Neuronal stem cell (in vitro differentiated cells): ENCODE data around the gene HCLS1.
"Not testable (repeated sequence)": the region's sequence is repeated elsewhere in the genome, so short reads cannot be mapped to it uniquely, and the experiment has no call there.

ENCODE experiments used
- DNase-seq: peaks from one replicate; pipeline ENCODE4 v3.0.0-alpha.2; 2013; ENCODE audit warnings: low spot score
- H2AFZ ChIP-seq: one replicate; pipeline ENCODE4 v1.6.1; 2013; ENCODE audit warnings: mild to moderate bottlenecking, low read length, inconsistent platforms
- H2AK5ac ChIP-seq: 2 replicates; pipeline ENCODE4 v1.6.1; 2013; ENCODE audit warnings: low read depth, mild to moderate bottlenecking, inconsistent platforms, low read length, moderate library complexity, mixed read lengths
- H2BK120ac ChIP-seq: 2 replicates; pipeline ENCODE4 v1.6.1; 2013; ENCODE audit warnings: low read depth, mild to moderate bottlenecking, inconsistent platforms, low read length, moderate library complexity, mixed read lengths
- H2BK12ac ChIP-seq: one replicate; pipeline ENCODE4 v1.6.1; 2013; ENCODE audit warnings: low read length, inconsistent platforms
- H2BK15ac ChIP-seq: 2 replicates; pipeline ENCODE4 v1.6.1; 2013; ENCODE audit warnings: mild to moderate bottlenecking, low read length, inconsistent platforms, mixed read lengths
- H2BK5ac ChIP-seq: one replicate; pipeline ENCODE4 v1.6.1; 2013; ENCODE audit warnings: inconsistent platforms, mild to moderate bottlenecking, low read length, moderate library complexity
- H3K14ac ChIP-seq: one replicate; pipeline ENCODE4 v1.6.1; 2013; ENCODE audit warnings: low read length, inconsistent platforms
- H3K18ac ChIP-seq: 2 replicates; pipeline ENCODE4 v1.6.1; 2013; ENCODE audit warnings: low read length, inconsistent platforms
- H3K23ac ChIP-seq: 2 replicates; pipeline ENCODE4 v1.6.1; 2013; ENCODE audit warnings: low read depth, mild to moderate bottlenecking, mixed read lengths, low read length, inconsistent platforms; ENCODE audit not compliant: poor library complexity
- H3K27ac ChIP-seq: replicated peaks from 3 replicates; pipeline ENCODE4 v1.5.1; 2013; ENCODE audit warnings: low read length, inconsistent platforms
- H3K27me3 ChIP-seq, 3 experiments: 2 replicates each; pipeline ENCODE4 v1.6.1; 2013; ENCODE audit warnings: low read length in 3 of 3, mild to moderate bottlenecking in 2 of 3, inconsistent platforms in 1 of 3, low read depth in 1 of 3, mixed read lengths in 1 of 3, moderate library complexity in 1 of 3; ENCODE audit not compliant: control insufficient read depth in 3 of 3, insufficient read depth in 3 of 3
- H3K36me3 ChIP-seq, 2 donors: replicated peaks in 1 of 2; 2 replicates each; pipeline ENCODE4 v1.6.1; 2013; ENCODE audit warnings: low read length in 2 of 2; ENCODE audit not compliant: control insufficient read depth in 2 of 2, insufficient read depth in 2 of 2
- H3K4ac ChIP-seq: 2 replicates; pipeline ENCODE4 v1.6.1; 2013; ENCODE audit warnings: inconsistent platforms, mild to moderate bottlenecking, low read length, moderate library complexity
- H3K4me1 ChIP-seq, 2 donors: 1 replicate in 1 of 2; 2 replicates in 1 of 2; pipeline ENCODE4 v1.6.1; 2013; ENCODE audit warnings: low read length in 2 of 2, low read depth in 1 of 2; ENCODE audit not compliant: control insufficient read depth in 2 of 2, insufficient read depth in 1 of 2
- H3K4me2 ChIP-seq: one replicate; pipeline ENCODE4 v1.6.1; 2013; ENCODE audit warnings: mild to moderate bottlenecking, low read length, inconsistent platforms; ENCODE audit not compliant: insufficient read depth, poor library complexity, severe bottlenecking
- H3K4me3 ChIP-seq, 2 donors: 2 replicates each; pipeline ENCODE4 v1.5.1; 2013; ENCODE audit warnings: low read length in 2 of 2, mild to moderate bottlenecking in 2 of 2, inconsistent platforms in 1 of 2, moderate library complexity in 1 of 2
- H3K79me1 ChIP-seq: one replicate; pipeline ENCODE4 v1.6.1; 2013; ENCODE audit warnings: low read depth, mild to moderate bottlenecking, inconsistent platforms, low read length, moderate library complexity
- H3K9ac ChIP-seq: one replicate; pipeline ENCODE4 v1.6.1; 2013; ENCODE audit warnings: mild to moderate bottlenecking, low read depth, low read length, inconsistent platforms; ENCODE audit not compliant: poor library complexity
- H3K9me3 ChIP-seq, 2 donors: replicated peaks in 1 of 2; 2 replicates each; pipeline versions ENCODE3 to v1.6.1; 2013; ENCODE audit warnings: low read length in 2 of 2, mild to moderate bottlenecking in 2 of 2, inconsistent platforms in 1 of 2, low read depth in 1 of 2, mixed read lengths in 1 of 2, moderate library complexity in 1 of 2; ENCODE audit not compliant: control insufficient read depth in 2 of 2, insufficient read depth in 1 of 2
- H4K8ac ChIP-seq: one replicate; pipeline ENCODE4 v1.6.1; 2013; ENCODE audit warnings: low read depth, mild to moderate bottlenecking, inconsistent platforms, low read length, moderate library complexity
- H4K91ac ChIP-seq: one replicate; pipeline ENCODE4 v1.6.1; 2013; ENCODE audit warnings: low read length, low read depth, mild to moderate bottlenecking, inconsistent platforms; ENCODE audit not compliant: poor library complexity
- WGBS, 2 donors: extraction: QIAGEN DNeasy Blood & Tissue Kit; methylation state at CpG; one replicate each; pipeline ENCODE4 v1.1.7; 2013; ENCODE audit warnings: missing lambda C conversion rate in 2 of 2, mixed read lengths in 1 of 2; ENCODE audit not compliant: insufficient read length in 2 of 2, insufficient replicate concordance in 1 of 2; ENCODE audit errors: extremely low coverage in 2 of 2; 5-methylcytosine and 5-hydroxymethylcytosine counted together

Gene HCLS1

DNA sequence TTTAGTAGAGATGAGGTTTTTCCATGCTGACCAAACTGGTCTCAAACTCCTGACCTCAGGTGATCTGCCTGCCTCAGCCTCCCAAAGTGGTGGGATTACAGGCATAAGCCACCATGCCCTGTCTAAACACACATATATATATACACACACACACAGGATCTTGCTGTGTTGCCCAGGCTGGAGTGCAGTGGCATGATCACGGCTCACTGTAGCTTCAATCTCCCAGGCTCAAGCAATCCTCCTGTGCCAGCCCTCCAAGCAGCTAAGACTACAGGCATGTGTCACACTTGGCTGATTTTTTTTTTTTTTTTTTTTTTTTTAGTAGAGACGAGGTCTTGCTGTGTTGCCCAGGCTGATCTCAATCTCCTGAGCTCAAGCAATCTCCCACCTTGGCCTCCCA, 60.8 kb downstream of the HCLS1 start:
- not testable (repeated sequence) for H2AK5ac ChIP-seq, H4K8ac ChIP-seq, H3K27me3 ChIP-seq, H4K91ac ChIP-seq, H3K9me3 ChIP-seq, H2BK5ac ChIP-seq, H2BK120ac ChIP-seq, H3K14ac ChIP-seq, H3K18ac ChIP-seq, H2BK12ac ChIP-seq, H2AFZ ChIP-seq, H3K4me3 ChIP-seq, H3K4me1 ChIP-seq, H3K4me2 ChIP-seq, H2BK15ac ChIP-seq, H3K4ac ChIP-seq, H3K79me1 ChIP-seq, H3K27ac ChIP-seq, H3K36me3 ChIP-seq, H3K9ac ChIP-seq, DNase-seq, H3K23ac ChIP-seq
- no CpG with 5 or more reads among the region's 2 CpGs for WGBS, 2 donors

- H2BK5ac ChIP-seq: no peak overlapping the region
- peaks cover 2 to 9% of the 10 kb centered on the region in 2 donors for H3K4me1 ChIP-seq
- no peak overlapping the region for H4K91ac ChIP-seq
- H3K4ac ChIP-seq: no peak overlapping the region
- no peak overlapping the region for H2BK12ac ChIP-seq
- no peaks in the 10 kb centered on the region for H3K36me3 ChIP-seq
- no CpG with 5 or more reads among the region's 2 CpGs for WGBS, 2 donors
- no peak for DNase-seq
- no peak overlapping the region for H2AFZ ChIP-seq
- no peak overlapping the region for H2BK120ac ChIP-seq
- no peak overlapping the region for H2BK15ac ChIP-seq
- no peak overlapping the region for H2AK5ac ChIP-seq
- peaks cover 0 to 13% (median 0%) of the 10 kb centered on the region in 3 experiments for H3K27me3 ChIP-seq
- H3K27ac ChIP-seq: no peak overlapping the region
- no peaks in the 10 kb centered on the region for H3K9me3 ChIP-seq
- H3K9ac ChIP-seq: no peak overlapping the region
- no peak overlapping the region for H3K14ac ChIP-seq
- H3K79me1 ChIP-seq: no peaks in the 10 kb centered on the region
- no peak overlapping the region for H3K18ac ChIP-seq
- H3K23ac ChIP-seq: no peak overlapping the region
- no peak overlapping the region for H3K4me2 ChIP-seq
- H3K4me3 ChIP-seq: no peak overlapping the region
- H4K8ac ChIP-seq: no peak overlapping the region
Observed at GRCh38 chr3:121598564-121598963, 62.1 kb downstream of the HCLS1 start.

DNA sequence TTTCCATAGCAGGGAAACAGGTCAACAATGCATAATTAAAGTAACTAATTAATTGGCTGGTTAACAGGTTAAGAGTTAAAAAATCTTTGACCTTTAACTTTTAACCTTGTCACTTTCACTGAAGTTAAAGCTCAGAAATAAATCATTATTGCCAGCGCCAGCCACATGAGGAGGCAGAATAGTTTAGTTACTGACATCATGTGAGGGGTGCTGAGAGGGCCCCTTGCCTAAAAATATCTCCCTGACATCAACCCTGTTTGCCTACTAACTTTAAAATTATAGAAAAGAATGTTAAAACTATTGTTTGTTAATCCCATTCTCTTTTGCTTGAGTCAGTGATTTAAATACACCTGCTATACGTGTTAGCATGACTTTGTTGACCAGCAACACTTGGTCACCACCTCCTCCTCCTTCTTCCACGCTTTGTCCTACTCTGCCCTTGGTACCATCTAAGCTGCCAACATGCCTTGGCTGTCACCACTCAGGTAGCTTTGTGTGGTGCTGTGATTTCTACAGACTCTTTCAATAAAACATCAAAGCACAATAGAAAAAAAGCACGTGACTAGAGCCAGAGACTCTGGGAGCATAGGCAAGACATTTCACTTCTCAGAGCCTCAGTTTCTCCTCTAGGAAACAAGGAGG, 64.8 kb downstream of the HCLS1 start:
- Histone ChIP-seq H3K79me1 (no peaks in the 10 kb centered on the region), H3K4me1 (no peaks in the 10 kb centered on the region), H3K9me3 (no peaks in the 10 kb centered on the region), H2AFZ (no peak overlapping the region), H2BK120ac (no peak overlapping the region), H2AK5ac (no peak overlapping the region), H3K9ac (no peak overlapping the region), H3K14ac (no peak overlapping the region), H3K27ac (no peak overlapping the region), H3K18ac (no peak overlapping the region), H4K91ac (no peak overlapping the region), H3K27me3 (peaks cover 0 to 35% (median 0%) of the 10 kb centered on the region in 3 experiments), H2BK15ac (no peak overlapping the region), H3K36me3 (no peaks in the 10 kb centered on the region), H2BK12ac (no peak overlapping the region), H3K23ac (no peak overlapping the region), H2BK5ac (no peak overlapping the region), H3K4ac (no peak overlapping the region), H3K4me2 (no peak overlapping the region), H4K8ac (no peak overlapping the region), H3K4me3 (no peak overlapping the region)
- WGBS, 2 donors: no CpG with 5 or more reads among the region's 4 CpGs
- DNase-seq: no peak

DNA sequence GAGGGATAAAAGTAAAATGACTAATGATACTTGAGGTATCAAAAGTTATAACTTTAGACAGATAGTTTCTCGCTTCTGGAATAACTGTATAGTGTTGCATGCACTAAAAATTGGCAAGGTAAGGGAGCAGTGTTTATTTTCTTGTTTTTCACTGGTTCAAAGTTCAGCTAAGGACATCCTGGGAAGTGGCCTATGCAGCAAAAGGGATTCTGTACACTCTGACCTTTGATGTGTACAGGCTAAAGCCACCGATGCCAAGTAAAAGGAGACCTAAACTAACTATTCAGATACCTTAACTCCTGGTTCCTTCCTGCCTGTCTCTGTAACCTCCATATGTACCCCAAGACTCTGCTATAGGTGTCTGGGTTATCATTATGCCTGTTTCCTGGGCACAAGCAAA, 65.9 kb downstream of the HCLS1 start:
- no CpG with 5 or more reads among the region's 2 CpGs for WGBS, 2 donors
- Histone ChIP-seq H3K36me3 (no peaks in the 10 kb centered on the region), H2BK5ac (no peak overlapping the region), H2AK5ac (no peak overlapping the region), H2BK12ac (no peak overlapping the region), H4K91ac (no peak overlapping the region), H3K4me3 (no peak overlapping the region), H3K4ac (no peak overlapping the region), H3K14ac (no peak overlapping the region), H2BK15ac (no peak overlapping the region), H3K9me3 (no peaks in the 10 kb centered on the region), H3K23ac (no peak overlapping the region), H3K27ac (no peak overlapping the region), H2BK120ac (no peak overlapping the region), H3K27me3 (peaks cover 0 to 35% (median 0%) of the 10 kb centered on the region in 3 experiments), H4K8ac (no peak overlapping the region), H3K4me1 (no peaks in the 10 kb centered on the region), H3K4me2 (no peak overlapping the region), H3K18ac (no peak overlapping the region), H3K79me1 (no peaks in the 10 kb centered on the region), H2AFZ (no peak overlapping the region), H3K9ac (no peak overlapping the region)
- no peak for DNase-seq
